HG02943 (cell line): ENCODE results near the gene SIRPD.
"Not testable (repeated sequence)": the region's sequence is repeated elsewhere in the genome, so short reads cannot be mapped to it uniquely, and the experiment has no call there.

Experiments used
- ATAC-seq: cut with Tn5 transposase; IDR thresholded peaks from one replicate; pipeline ENCODE4 v1.9.1; 2021; ENCODE audit warnings: mild to moderate bottlenecking, low read depth, moderate library complexity; ENCODE audit not compliant: unreplicated experiment

Gene SIRPD

GRCh38 chr20:1499528-1500420 is 57.7 kb downstream of the SIRPD start:
- ATAC-seq: no peak

GRCh38 chr20:1497371-1497770 is 60.1 kb downstream of the SIRPD start:
- not testable (repeated sequence) for ATAC-seq

GRCh38 chr20:1496930-1497329 is 60.6 kb downstream of the SIRPD start:
- no peak for ATAC-seq

DNA sequence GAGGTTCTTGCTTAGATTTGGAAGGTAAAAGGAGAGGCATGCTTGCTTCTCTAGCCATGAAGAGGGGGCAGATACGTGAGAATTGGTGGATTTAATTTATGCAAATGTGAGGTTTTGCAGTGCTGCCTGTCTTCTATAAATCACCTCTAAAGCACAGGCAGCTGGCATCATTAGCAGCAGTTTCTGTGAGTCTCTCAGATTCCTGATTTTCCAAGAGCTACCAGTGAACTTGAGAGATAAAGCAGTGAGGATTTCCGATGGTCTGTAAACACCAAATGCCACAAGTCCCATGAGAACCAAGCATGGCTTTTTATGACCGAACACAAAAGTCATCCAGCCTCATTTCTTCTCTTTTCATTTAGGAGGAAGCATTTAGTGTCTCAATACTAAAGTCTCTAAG is 63.1 kb downstream of the SIRPD start:
- no peak for ATAC-seq

DNA sequence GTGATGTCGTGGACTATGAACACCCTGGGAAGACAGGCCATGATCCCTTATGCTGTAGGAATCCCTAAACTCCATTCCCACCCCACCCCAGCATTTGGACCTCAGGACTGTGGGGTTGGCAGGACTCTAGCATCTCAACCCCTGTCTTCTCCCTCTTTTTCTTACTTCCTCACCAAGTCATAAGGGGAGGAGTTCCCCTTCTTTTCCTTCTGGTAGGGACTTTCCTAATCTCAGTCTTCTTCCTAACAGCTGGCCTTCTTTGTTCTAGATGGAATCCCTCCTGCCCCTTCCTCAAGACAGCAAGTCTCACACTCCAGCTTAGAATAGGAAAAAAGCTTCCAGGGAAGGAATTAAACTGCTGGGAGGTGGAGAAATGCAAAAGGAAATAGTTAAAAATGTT is 64.0 kb downstream of the SIRPD start:
- no peak for ATAC-seq

GRCh38 chr20:1491860-1492642 is 65.5 kb downstream of the SIRPD start:
- no peak for ATAC-seq

- ATAC-seq: no peak
Measured at GRCh38 chr20:1491281-1491840, 66.1 kb downstream of the SIRPD start, which contains the start of gene SIRPB2. TSS of gene SIRPB2 (minus strand) at chr20:1491420. CDS start at chr20:1491359, 61 bp downstream.

GRCh38 chr20:1490643-1491195 is 66.8 kb downstream of the SIRPD start:
- ATAC-seq: no peak

- no peak for ATAC-seq
Measured at GRCh38 chr20:1489764-1490436, 67.6 kb downstream of the SIRPD start.

GRCh38 chr20:1489325-1489724 is 68.2 kb downstream of the SIRPD start:
- ATAC-seq: no peak

- no peak for ATAC-seq
Measured at GRCh38 chr20:1486566-1486965, 70.9 kb downstream of the SIRPD start.

GRCh38 chr20:1484438-1485116 is 72.9 kb downstream of the SIRPD start:
- ATAC-seq: no peak
